HG03064 (cell line): ENCODE results near the gene ABL1.

Experiments
- ATAC-seq: cut with Tn5 transposase; IDR thresholded peaks from one replicate; pipeline ENCODE4 v1.9.1; 2021; ENCODE audit warnings: low read depth; ENCODE audit not compliant: unreplicated experiment

Gene ABL1

GRCh38 chr9:130869250-130869649, 34.2 kb downstream of the ABL1 start:
- no peak for ATAC-seq

- no peak for ATAC-seq
These were observed 35.7 kb downstream of the ABL1 start for GRCh38 chr9:130870491-130871381.

- ATAC-seq = no peak
These were observed 36.5 kb downstream of the ABL1 start for GRCh38 chr9:130871395-130872062.

- ATAC-seq = no peak
These were observed 37.0 kb downstream of the ABL1 start for GRCh38 chr9:130872093-130872492.

GRCh38 chr9:130872508-130872907, 37.5 kb downstream of the ABL1 start:
- ATAC-seq = no peak

- ATAC-seq = no peak
These were observed 38.0 kb downstream of the ABL1 start for GRCh38 chr9:130872912-130873503.

GRCh38 chr9:130873966-130874365, 38.9 kb downstream of the ABL1 start:
- ATAC-seq = no peak

GRCh38 chr9:130874783-130875182, 39.7 kb downstream of the ABL1 start:
- no peak for ATAC-seq

- no peak for ATAC-seq
These were observed 42.2 kb downstream of the ABL1 start for GRCh38 chr9:130877300-130877699.

GRCh38 chr9:130878295-130878694, 43.2 kb downstream of the ABL1 start:
- no peak for ATAC-seq

GRCh38 chr9:130879863-130880411, 44.9 kb downstream of the ABL1 start:
- ATAC-seq = no peak

- ATAC-seq = no peak
These were observed 45.7 kb downstream of the ABL1 start for GRCh38 chr9:130880599-130881220.

- ATAC-seq = no peak
These were observed 46.5 kb downstream of the ABL1 start for GRCh38 chr9:130881516-130881915.

- no peak for ATAC-seq
These were observed 47.7 kb downstream of the ABL1 start for GRCh38 chr9:130882696-130883225.

GRCh38 chr9:130883479-130883878, 48.4 kb downstream of the ABL1 start:
- ATAC-seq = no peak

GRCh38 chr9:130884111-130884531, 49.1 kb downstream of the ABL1 start:
- ATAC-seq = no peak

GRCh38 chr9:130884542-130885483, 49.8 kb downstream of the ABL1 start:
- ATAC-seq = no peak

- no peak for ATAC-seq
These were observed 50.7 kb downstream of the ABL1 start for GRCh38 chr9:130885484-130886375.
